ENCODE measurements around the gene CYP8B1.

DNA sequence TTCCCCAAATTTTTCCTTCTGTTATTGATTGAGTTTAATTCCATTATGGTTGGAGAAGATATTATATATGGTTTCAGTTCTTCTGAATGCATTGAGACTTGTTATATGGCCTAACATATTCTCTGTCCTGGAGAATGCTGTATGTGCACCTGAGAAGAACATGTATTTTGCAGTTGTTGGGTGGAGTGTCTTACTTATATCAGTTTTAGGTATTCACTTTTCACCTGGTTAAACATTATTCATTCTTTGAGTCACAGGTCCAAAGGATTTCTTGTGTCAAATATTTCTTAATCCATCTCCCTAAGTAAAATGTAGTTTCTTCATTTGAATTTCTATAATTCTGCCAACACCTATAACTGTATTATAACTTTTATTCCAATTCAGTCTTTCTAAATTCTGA, 48.7 kb downstream of the CYP8B1 start:
- TF ChIP-seq EZH2 (IDR thresholded peaks at IDR 0.05; ENCODE audit: borderline replicate concordance, low read length): no peak
- TF ChIP-seq, protein P1, sequence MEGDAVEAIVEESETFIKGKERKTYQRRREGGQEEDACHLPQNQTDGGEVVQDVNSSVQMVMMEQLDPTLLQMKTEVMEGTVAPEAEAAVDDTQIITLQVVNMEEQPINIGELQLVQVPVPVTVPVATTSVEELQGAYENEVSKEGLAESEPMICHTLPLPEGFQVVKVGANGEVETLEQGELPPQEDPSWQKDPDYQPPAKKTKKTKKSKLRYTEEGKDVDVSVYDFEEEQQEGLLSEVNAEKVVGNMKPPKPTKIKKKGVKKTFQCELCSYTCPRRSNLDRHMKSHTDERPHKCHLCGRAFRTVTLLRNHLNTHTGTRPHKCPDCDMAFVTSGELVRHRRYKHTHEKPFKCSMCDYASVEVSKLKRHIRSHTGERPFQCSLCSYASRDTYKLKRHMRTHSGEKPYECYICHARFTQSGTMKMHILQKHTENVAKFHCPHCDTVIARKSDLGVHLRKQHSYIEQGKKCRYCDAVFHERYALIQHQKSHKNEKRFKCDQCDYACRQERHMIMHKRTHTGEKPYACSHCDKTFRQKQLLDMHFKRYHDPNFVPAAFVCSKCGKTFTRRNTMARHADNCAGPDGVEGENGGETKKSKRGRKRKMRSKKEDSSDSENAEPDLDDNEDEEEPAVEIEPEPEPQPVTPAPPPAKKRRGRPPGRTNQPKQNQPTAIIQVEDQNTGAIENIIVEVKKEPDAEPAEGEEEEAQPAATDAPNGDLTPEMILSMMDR (IDR thresholded peaks at IDR 0.05; ENCODE audit: low read length): no peak

Data from OCI-LY1 (cell line).